T-helper 2 cell treated with Interferon-gamma antibody and Interleukin-4, amounts not matched to agents 5 μg/mL and 100 μg/mL, for 36 hours (primary cell): ENCODE data around the gene KHDC4.
"Not testable (repeated sequence)": the region's sequence is repeated elsewhere in the genome, so short reads cannot be mapped to it uniquely, and the experiment has no call there.

Experiments used
- DNase-seq: peaks from one replicate; pipeline ENCODE4 v3.0.0; 2021; ENCODE audit warnings: low spot score
- H3K27ac Mint-ChIP-seq: one replicate; pipeline ENCODE4 v1.8.0; 2021; ENCODE audit warnings: mild to moderate bottlenecking, mixed read lengths
- H3K27me3 Mint-ChIP-seq: one replicate; pipeline ENCODE4 v1.8.0; 2021; ENCODE audit warnings: low read depth, mixed read lengths
- H3K36me3 Mint-ChIP-seq: one replicate; pipeline ENCODE4 v1.8.0; 2021; ENCODE audit warnings: low read depth, mixed read lengths
- H3K4me1 Mint-ChIP-seq: one replicate; pipeline ENCODE4 v1.8.0; 2021; ENCODE audit warnings: low read depth, mixed read lengths
- H3K4me3 Mint-ChIP-seq: one replicate; pipeline ENCODE4 v1.8.0; 2022; ENCODE audit warnings: mild to moderate bottlenecking, moderate library complexity, mixed read lengths
- H3K9me3 Mint-ChIP-seq: one replicate; pipeline ENCODE4 v1.8.0; 2021; ENCODE audit warnings: mixed read lengths

KHDC4 gene

GRCh38 chr1:155941845-155942531 lies 7.8 kb upstream of the KHDC4 start:
- Mint-ChIP-seq H3K36me3 (peaks cover 25% of the 10 kb centered on the region), H3K27me3 (no peaks in the 10 kb centered on the region), H3K4me1 (peaks cover 50% of the 10 kb centered on the region), H3K27ac (peak overlapping the region; percentile 95), H3K9me3 (no peaks in the 10 kb centered on the region), H3K4me3 (no peak overlapping the region)
- DNase-seq: no peak

GRCh38 chr1:155940993-155941844 lies 7.0 kb upstream of the KHDC4 start, which contains the start of gene RXFP4:
Gene RXFP4, plus strand, starts transcription at chr1:155941638. Its CDS starts 72 bp downstream, at chr1:155941710.
- H3K4me3 Mint-ChIP-seq: peak within 1 kb of the TSS; percentile 60
- H3K27ac Mint-ChIP-seq: peak within 1 kb of the TSS; percentile 95
- H3K4me1 Mint-ChIP-seq: peaks cover 42% of the 10 kb centered on the region
- no peaks in the 10 kb centered on the region for H3K27me3 Mint-ChIP-seq
- no peaks in the 10 kb centered on the region for H3K9me3 Mint-ChIP-seq
- peaks cover 17% of the 10 kb centered on the region for H3K36me3 Mint-ChIP-seq
- no peak for DNase-seq

GRCh38 chr1:155940482-155940992 lies 6.3 kb upstream of the KHDC4 start:
- DNase-seq: no peak
- Mint-ChIP-seq H3K9me3 (no peaks in the 10 kb centered on the region), H3K27me3 (no peaks in the 10 kb centered on the region), H3K4me1 (peaks cover 38% of the 10 kb centered on the region), H3K4me3 (peak overlapping the region; percentile 60), H3K36me3 (peaks cover 14% of the 10 kb centered on the region), H3K27ac (peak overlapping the region; percentile 95)

- Mint-ChIP-seq H3K4me3 (no peak overlapping the region), H3K27me3 (no peaks in the 10 kb centered on the region), H3K27ac (peak overlapping the region; percentile 26), H3K36me3 (peaks cover under 1% of the 10 kb centered on the region), H3K9me3 (no peaks in the 10 kb centered on the region), H3K4me1 (peaks cover 32% of the 10 kb centered on the region)
- DNase-seq: no peak
These were observed 4.0 kb upstream of the KHDC4 start for GRCh38 chr1:155938220-155938627.

- Mint-ChIP-seq H3K4me1 (peaks cover 35% of the 10 kb centered on the region), H3K4me3 (no peak overlapping the region), H3K27me3 (no peaks in the 10 kb centered on the region)
These were observed 850 bp upstream of the KHDC4 start for GRCh38 chr1:155934936-155935590.

GRCh38 chr1:155933591-155934096 lies 569 bp downstream of the KHDC4 start:
- DNase-seq: no peak
- no peak overlapping the region for H3K27ac Mint-ChIP-seq
- no peaks in the 10 kb centered on the region for H3K27me3 Mint-ChIP-seq
- H3K4me3 Mint-ChIP-seq: no peak overlapping the region
- H3K36me3 Mint-ChIP-seq: peaks cover 28% of the 10 kb centered on the region
- H3K4me1 Mint-ChIP-seq: peaks cover 37% of the 10 kb centered on the region
- H3K9me3 Mint-ChIP-seq: no peaks in the 10 kb centered on the region

More at GRCh38 chr1:155934936-155935590, 850 bp upstream of the KHDC4 start:
- Mint-ChIP-seq H3K9me3 (no peaks in the 10 kb centered on the region), H3K27ac (no peak overlapping the region), H3K36me3 (peaks cover 20% of the 10 kb centered on the region)
- DNase-seq: no peak

GRCh38 chr1:155932487-155932886 lies 1.7 kb downstream of the KHDC4 start:
- H3K4me3 Mint-ChIP-seq: no peak overlapping the region
- no peak overlapping the region for H3K27ac Mint-ChIP-seq
- H3K9me3 Mint-ChIP-seq: no peaks in the 10 kb centered on the region
- no peaks in the 10 kb centered on the region for H3K27me3 Mint-ChIP-seq
- DNase-seq: no peak
- H3K36me3 Mint-ChIP-seq: peaks cover 34% of the 10 kb centered on the region
- H3K4me1 Mint-ChIP-seq: peaks cover 30% of the 10 kb centered on the region

GRCh38 chr1:155932081-155932480 lies 2.1 kb downstream of the KHDC4 start:
- Mint-ChIP-seq H3K9me3 (no peaks in the 10 kb centered on the region), H3K36me3 (peaks cover 37% of the 10 kb centered on the region), H3K27me3 (no peaks in the 10 kb centered on the region), H3K27ac (no peak overlapping the region), H3K4me1 (peaks cover 30% of the 10 kb centered on the region), H3K4me3 (no peak overlapping the region)
- no peak for DNase-seq

- no peak overlapping the region for H3K4me3 Mint-ChIP-seq
- no peaks in the 10 kb centered on the region for H3K9me3 Mint-ChIP-seq
- H3K36me3 Mint-ChIP-seq: peaks cover 43% of the 10 kb centered on the region
- no peak overlapping the region for H3K27ac Mint-ChIP-seq
- H3K27me3 Mint-ChIP-seq: no peaks in the 10 kb centered on the region
- no peak for DNase-seq
- peaks cover 32% of the 10 kb centered on the region for H3K4me1 Mint-ChIP-seq
These were observed 2.7 kb downstream of the KHDC4 start for GRCh38 chr1:155931332-155932038.

GRCh38 chr1:155930725-155931124 lies 3.5 kb downstream of the KHDC4 start:
- peaks cover 32% of the 10 kb centered on the region for H3K4me1 Mint-ChIP-seq
- not testable (repeated sequence) for H3K9me3 Mint-ChIP-seq, H3K27me3 Mint-ChIP-seq, DNase-seq
- peak overlapping the region; percentile 65 for H3K4me3 Mint-ChIP-seq
- H3K27ac Mint-ChIP-seq: peak overlapping the region; percentile 27
- peaks cover 50% of the 10 kb centered on the region for H3K36me3 Mint-ChIP-seq

- no peaks in the 10 kb centered on the region for H3K9me3 Mint-ChIP-seq
- DNase-seq: no peak
- peaks cover 56% of the 10 kb centered on the region for H3K36me3 Mint-ChIP-seq
- H3K4me1 Mint-ChIP-seq: peaks cover 33% of the 10 kb centered on the region
- H3K27ac Mint-ChIP-seq: no peak overlapping the region
- no peaks in the 10 kb centered on the region for H3K27me3 Mint-ChIP-seq
- H3K4me3 Mint-ChIP-seq: no peak overlapping the region
These were observed 5.2 kb downstream of the KHDC4 start for GRCh38 chr1:155929057-155929456.

GRCh38 chr1:155925506-155925905 lies 8.7 kb downstream of the KHDC4 start:
- Mint-ChIP-seq H3K27ac (no peak overlapping the region), H3K27me3 (no peaks in the 10 kb centered on the region), H3K4me3 (no peak overlapping the region), H3K4me1 (peaks cover 15% of the 10 kb centered on the region), H3K9me3 (no peaks in the 10 kb centered on the region), H3K36me3 (peaks cover 64% of the 10 kb centered on the region)
- no peak for DNase-seq

GRCh38 chr1:155920717-155921116 lies 13.5 kb downstream of the KHDC4 start:
- Mint-ChIP-seq H3K4me1 (peaks cover 7% of the 10 kb centered on the region), H3K27ac (no peak overlapping the region), H3K36me3 (peaks cover 67% of the 10 kb centered on the region), H3K4me3 (no peak overlapping the region), H3K27me3 (no peaks in the 10 kb centered on the region), H3K9me3 (no peaks in the 10 kb centered on the region)
- DNase-seq: no peak
